Mammary epithelial cell (primary cell): Measurements from ENCODE around the gene SSB.

Source experiments
- EZH2 ChIP-seq: IDR thresholded peaks from 2 replicates; pipeline ENCODE4 v1.6.1; 2012; ENCODE audit warnings: low read length, inconsistent platforms, borderline replicate concordance
- TF ChIP-seq, protein P1 (sequence below), 2 donors: IDR thresholded peaks in 1 of 2; conservative IDR thresholded peaks in 1 of 2; 2 replicates each; pipeline ENCODE4 v1.5.1; 2011 to 2012; ENCODE audit warnings: inconsistent platforms in 2 of 2, low read length in 2 of 2, mild to moderate bottlenecking in 2 of 2, control low read depth in 1 of 2, low read depth in 1 of 2; ENCODE audit not compliant: insufficient read depth in 1 of 2; ENCODE audit errors: extremely low read depth in 1 of 2

DNA sequence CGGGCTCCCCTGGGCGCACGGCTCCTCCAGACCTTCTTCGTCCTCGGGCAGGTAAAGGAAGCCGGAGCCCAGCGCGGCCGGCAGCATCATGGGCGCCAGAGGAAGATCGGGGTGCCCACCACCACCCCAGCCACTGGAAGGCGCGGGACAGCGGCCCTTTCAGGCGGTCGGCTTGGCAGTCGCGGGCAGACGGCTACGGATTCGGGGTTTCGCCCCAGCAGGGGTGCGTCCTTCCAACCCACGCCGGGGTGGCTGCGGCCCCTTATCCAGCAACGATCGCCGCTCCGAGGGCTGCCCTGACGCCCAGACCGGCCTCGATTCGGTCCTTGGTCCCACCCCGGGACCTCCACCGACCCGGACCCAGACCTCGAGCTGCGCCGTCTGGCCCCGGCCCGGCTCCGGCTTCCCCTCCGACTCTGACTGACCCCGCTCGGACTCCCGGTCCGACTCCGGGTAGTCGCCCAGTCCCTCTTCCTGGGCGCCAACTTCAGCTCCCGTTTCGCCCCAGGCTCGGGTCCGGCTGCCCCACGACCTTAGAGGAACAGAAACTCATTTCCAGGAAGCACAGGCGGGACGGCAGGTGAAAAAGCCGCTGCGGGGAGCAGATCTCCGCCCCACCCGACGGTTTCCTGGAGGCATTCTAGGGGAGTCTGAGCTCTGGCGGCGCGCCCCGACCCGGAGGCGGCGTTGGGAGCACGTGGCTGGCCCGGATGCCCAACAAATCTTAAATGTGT is 30.2 kb upstream of the SSB start:
- TF ChIP-seq, protein P1, sequence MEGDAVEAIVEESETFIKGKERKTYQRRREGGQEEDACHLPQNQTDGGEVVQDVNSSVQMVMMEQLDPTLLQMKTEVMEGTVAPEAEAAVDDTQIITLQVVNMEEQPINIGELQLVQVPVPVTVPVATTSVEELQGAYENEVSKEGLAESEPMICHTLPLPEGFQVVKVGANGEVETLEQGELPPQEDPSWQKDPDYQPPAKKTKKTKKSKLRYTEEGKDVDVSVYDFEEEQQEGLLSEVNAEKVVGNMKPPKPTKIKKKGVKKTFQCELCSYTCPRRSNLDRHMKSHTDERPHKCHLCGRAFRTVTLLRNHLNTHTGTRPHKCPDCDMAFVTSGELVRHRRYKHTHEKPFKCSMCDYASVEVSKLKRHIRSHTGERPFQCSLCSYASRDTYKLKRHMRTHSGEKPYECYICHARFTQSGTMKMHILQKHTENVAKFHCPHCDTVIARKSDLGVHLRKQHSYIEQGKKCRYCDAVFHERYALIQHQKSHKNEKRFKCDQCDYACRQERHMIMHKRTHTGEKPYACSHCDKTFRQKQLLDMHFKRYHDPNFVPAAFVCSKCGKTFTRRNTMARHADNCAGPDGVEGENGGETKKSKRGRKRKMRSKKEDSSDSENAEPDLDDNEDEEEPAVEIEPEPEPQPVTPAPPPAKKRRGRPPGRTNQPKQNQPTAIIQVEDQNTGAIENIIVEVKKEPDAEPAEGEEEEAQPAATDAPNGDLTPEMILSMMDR (conservative IDR thresholded peaks at IDR 0.05 in 1 of 2, IDR thresholded peaks at IDR 0.05 in 1 of 2; ENCODE audit: extremely low read depth in 1 of 2, insufficient read depth in 1 of 2, low read depth in 1 of 2, low read length in 2 of 2) = no peak
- peak; percentile 40 for TF ChIP-seq EZH2
